MM.1S (cell line): ENCODE measurements around the gene ATF7IP2.
"Not testable (repeated sequence)": the region's sequence is repeated elsewhere in the genome, so short reads cannot be mapped to it uniquely, and the experiment has no call there.

Source experiments
- DNase-seq: peaks from one replicate; pipeline ENCODE4 v3.0.0-alpha.2; 2015
- H2AFZ ChIP-seq: fragments of 300-600 bp; sonication (generic); 2 replicates; pipeline ENCODE4 v1.6.0; 2016; ENCODE audit warnings: antibody characterized with exemption, low read length
- H3F3A ChIP-seq: fragments of 300-600 bp; sonication (generic); 2 replicates; pipeline ENCODE4 v1.6.1; 2016; ENCODE audit warnings: mild to moderate bottlenecking, antibody characterized with exemption, low read length, moderate library complexity, mixed read lengths; ENCODE audit not compliant: insufficient read depth
- H3K27ac ChIP-seq: fragments of 300-600 bp; sonication (generic); 2 replicates; pipeline ENCODE4 v1.5.1; 2016; ENCODE audit warnings: mild to moderate bottlenecking, low read length
- H3K27me3 ChIP-seq: fragments of 300-600 bp; sonication (generic); replicated peaks from 2 replicates; pipeline ENCODE4 v1.6.0; 2016; ENCODE audit warnings: low read length; ENCODE audit not compliant: insufficient read depth
- H3K36me3 ChIP-seq: fragments of 300-600 bp; sonication (generic); replicated peaks from 2 replicates; pipeline ENCODE4 v1.6.1; 2016; ENCODE audit warnings: mild to moderate bottlenecking, low read length, mixed read lengths; ENCODE audit not compliant: insufficient read depth
- H3K4me1 ChIP-seq: fragments of 300-600 bp; sonication (generic); 2 replicates; pipeline ENCODE4 v1.6.1; 2016; ENCODE audit warnings: low read length, mixed read lengths
- H3K4me2 ChIP-seq: fragments of 300-600 bp; sonication (generic); 2 replicates; pipeline ENCODE4 v1.6.0; 2016; ENCODE audit warnings: low read depth, low read length
- H3K4me3 ChIP-seq: fragments of 300-600 bp; sonication (generic); 2 replicates; pipeline ENCODE4 v1.5.1; 2016; ENCODE audit warnings: low read length, mixed read lengths
- H3K79me2 ChIP-seq: fragments of 300-600 bp; sonication (generic); 2 replicates; pipeline ENCODE4 v1.6.1; 2016; ENCODE audit warnings: mixed run types, low read length, mixed read lengths
- H3K9ac ChIP-seq: fragments of 300-600 bp; sonication (generic); 2 replicates; pipeline ENCODE4 v1.6.1; 2016; ENCODE audit warnings: low read length, mixed read lengths
- H3K9me2 ChIP-seq: fragments of 300-600 bp; sonication (generic); replicated peaks from 2 replicates; pipeline ENCODE4 v1.6.1; 2016; ENCODE audit warnings: mild to moderate bottlenecking, low read length, mixed read lengths; ENCODE audit not compliant: insufficient read depth
- H3K9me3 ChIP-seq: fragments of 300-600 bp; sonication (generic); replicated peaks from 2 replicates; pipeline ENCODE4 v1.6.1; 2016; ENCODE audit warnings: mild to moderate bottlenecking, low read length, mixed read lengths; ENCODE audit not compliant: insufficient read depth
- H4K20me1 ChIP-seq: fragments of 300-600 bp; sonication (generic); 2 replicates; pipeline ENCODE4 v1.6.1; 2016; ENCODE audit warnings: mild to moderate bottlenecking, low read length, moderate library complexity, mixed read lengths; ENCODE audit not compliant: insufficient read depth
- CTCF ChIP-seq: fragments of 300-600 bp; sonication (generic); IDR thresholded peaks from 2 replicates; pipeline ENCODE4 v1.5.1; 2016; ENCODE audit warnings: antibody characterized with exemption, low read length, mixed read lengths
- EZH2 ChIP-seq: fragments of 300-600 bp; sonication (generic); optimal IDR thresholded peaks from 2 replicates; pipeline ENCODE3; 2017; ENCODE audit warnings: low read depth, mild to moderate bottlenecking, antibody characterized with exemption, low read length, mixed read lengths
- EZH2phosphoT487 ChIP-seq: fragments of 300-600 bp; sonication (generic); IDR thresholded peaks from 2 replicates; pipeline ENCODE4 v1.6.1; 2018; ENCODE audit warnings: antibody characterized with exemption, low read length

ATF7IP2 gene

DNA sequence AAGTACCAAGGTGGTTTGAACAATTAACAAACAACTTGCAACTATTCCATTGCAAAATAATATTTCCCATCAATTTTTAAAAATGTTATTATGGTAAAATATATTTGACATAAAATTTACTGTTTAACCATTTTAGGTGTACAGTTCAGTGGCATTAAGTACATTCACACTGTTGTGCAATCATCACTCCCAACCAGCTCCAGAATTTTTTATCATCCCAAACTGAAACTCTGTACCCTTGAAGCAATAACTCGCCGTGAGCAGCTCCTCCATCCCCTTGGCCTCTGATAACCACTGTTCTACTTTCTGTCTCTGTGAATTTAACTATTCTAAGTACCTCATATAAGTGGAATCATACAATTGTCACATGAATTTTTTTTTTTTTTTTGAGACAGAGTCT lies 33.6 kb upstream of the ATF7IP2 start:
- Histone ChIP-seq H3K79me2 (no peaks in the 10 kb centered on the region), H3K9ac (no peak overlapping the region), H3K36me3 (no peaks in the 10 kb centered on the region), H4K20me1 (no peaks in the 10 kb centered on the region), H3K4me2 (no peak overlapping the region), H3K27ac (no peak overlapping the region), H3K9me3 (no peaks in the 10 kb centered on the region), H3F3A (no peaks in the 10 kb centered on the region), H2AFZ (no peak overlapping the region), H3K27me3 (no peaks in the 10 kb centered on the region), H3K4me3 (no peak overlapping the region), H3K4me1 (no peaks in the 10 kb centered on the region), H3K9me2 (no peaks in the 10 kb centered on the region)
- TF ChIP-seq EZH2phosphoT487 = no peak
- no peak for TF ChIP-seq EZH2
- TF ChIP-seq CTCF = no peak
- DNase-seq = no peak

- H3K79me2 ChIP-seq = no peaks in the 10 kb centered on the region
- no peaks in the 10 kb centered on the region for H3K9me3 ChIP-seq
- H3K27me3 ChIP-seq = no peaks in the 10 kb centered on the region
- no peaks in the 10 kb centered on the region for H4K20me1 ChIP-seq
- TF ChIP-seq EZH2 = no peak
- TF ChIP-seq EZH2phosphoT487 = no peak
- no peak for TF ChIP-seq CTCF
- H2AFZ ChIP-seq = no peak overlapping the region
- H3K9me2 ChIP-seq = no peaks in the 10 kb centered on the region
- no peaks in the 10 kb centered on the region for H3K36me3 ChIP-seq
- H3K27ac ChIP-seq = no peak overlapping the region
- DNase-seq = no peak
- no peak overlapping the region for H3K9ac ChIP-seq
- no peaks in the 10 kb centered on the region for H3K4me1 ChIP-seq
- no peak overlapping the region for H3K4me3 ChIP-seq
- H3K4me2 ChIP-seq = no peak overlapping the region
- H3F3A ChIP-seq = no peaks in the 10 kb centered on the region
Observed at GRCh38 chr16:10355589-10355988, 30.3 kb upstream of the ATF7IP2 start.

GRCh38 chr16:10356870-10357842 lies 28.7 kb upstream of the ATF7IP2 start:
- Histone ChIP-seq H3K9me3 (no peaks in the 10 kb centered on the region), H3K9me2 (no peaks in the 10 kb centered on the region), H3K79me2 (no peaks in the 10 kb centered on the region), H3K9ac (no peak overlapping the region), H3K27ac (no peak overlapping the region), H2AFZ (no peak overlapping the region), H3K4me1 (no peaks in the 10 kb centered on the region), H3K4me2 (no peak overlapping the region), H3F3A (no peaks in the 10 kb centered on the region), H4K20me1 (no peaks in the 10 kb centered on the region), H3K4me3 (no peak overlapping the region), H3K27me3 (no peaks in the 10 kb centered on the region), H3K36me3 (no peaks in the 10 kb centered on the region)
- no peak for TF ChIP-seq EZH2
- no peak for TF ChIP-seq CTCF
- TF ChIP-seq EZH2phosphoT487 = no peak
- DNase-seq = no peak

GRCh38 chr16:10361747-10362076 lies 24.1 kb upstream of the ATF7IP2 start:
- not testable (repeated sequence) for H3K9ac ChIP-seq, H3K4me1 ChIP-seq, H3K27me3 ChIP-seq, H3K36me3 ChIP-seq, DNase-seq, H3K9me3 ChIP-seq, H3K4me3 ChIP-seq, H3K27ac ChIP-seq, H2AFZ ChIP-seq, H4K20me1 ChIP-seq, H3K9me2 ChIP-seq, H3K79me2 ChIP-seq, H3K4me2 ChIP-seq, H3F3A ChIP-seq
